ENCODE results near the gene CMYA5.

Gene CMYA5

DNA sequence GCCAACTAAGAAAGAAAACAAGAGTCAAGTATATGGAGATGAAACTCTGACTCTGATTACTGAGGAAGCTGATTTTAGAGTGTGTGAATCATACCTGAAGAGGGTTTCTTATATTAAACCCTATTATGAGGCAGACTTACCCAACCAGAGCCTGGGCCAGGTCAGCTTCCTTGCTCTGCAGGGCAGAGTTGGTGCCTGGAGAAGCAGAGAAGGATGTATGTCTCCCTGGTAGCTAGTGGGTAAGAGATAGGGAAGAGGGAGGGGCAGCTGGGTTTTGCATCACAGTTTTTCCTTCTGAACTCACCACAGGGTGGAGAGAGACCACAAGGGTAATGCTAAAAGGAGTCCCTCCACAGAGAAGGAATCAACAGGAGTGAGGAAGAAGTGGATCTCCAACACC is 104.1 kb downstream of the CMYA5 start:
- DNase-seq (ENCODE audit: low read depth) = no peak

DNA sequence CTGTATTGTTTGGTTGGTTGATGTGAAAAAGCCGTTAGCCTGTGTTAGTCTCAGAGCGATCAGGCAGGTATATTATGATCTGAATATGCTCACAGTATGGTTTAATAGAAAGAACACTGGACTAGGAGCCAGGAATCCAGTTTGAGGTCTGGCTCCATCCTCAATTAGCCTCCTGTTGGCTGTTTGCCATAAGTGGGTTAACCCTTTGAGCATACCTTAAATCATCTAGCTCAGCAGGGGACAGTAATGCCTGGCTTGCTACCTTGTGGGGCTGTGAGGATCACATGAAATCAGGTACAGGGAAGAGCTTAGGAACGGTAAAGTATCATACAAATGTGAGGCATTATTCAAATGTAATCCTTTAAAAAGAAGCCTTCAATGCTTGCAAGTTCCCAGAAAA is 104.7 kb downstream of the CMYA5 start:
- no peak for DNase-seq (ENCODE audit: low read depth)

DNA sequence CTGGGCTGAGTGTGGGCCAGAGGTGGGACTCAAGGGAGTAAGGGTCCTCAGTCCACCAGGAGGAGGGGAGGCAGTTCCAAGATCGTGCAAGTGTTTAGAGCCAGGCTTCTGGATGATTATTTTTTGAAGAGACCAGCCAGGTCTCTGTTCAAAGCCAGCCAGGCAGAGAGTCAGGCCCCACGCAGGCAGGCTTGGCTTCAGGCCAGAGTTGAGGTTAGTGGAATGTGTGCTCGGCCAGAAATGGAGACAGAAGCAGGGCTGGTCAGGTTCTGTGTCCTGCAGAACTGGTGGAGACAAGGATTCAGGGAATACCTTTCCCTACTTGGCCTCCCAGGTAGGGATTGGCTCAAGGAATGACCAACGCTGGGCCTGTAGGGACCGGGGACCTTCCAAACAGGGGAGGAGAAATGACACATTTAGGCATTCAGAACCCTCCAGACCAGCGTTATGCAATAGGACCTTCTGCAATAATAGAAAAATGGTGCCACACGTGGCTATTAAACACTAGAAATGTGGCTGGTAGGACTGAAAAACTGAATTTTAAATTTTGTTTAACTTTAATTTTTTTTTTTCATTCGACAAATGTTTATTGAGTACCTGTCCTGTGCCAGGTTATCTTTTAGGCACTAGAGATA is 106.2 kb downstream of the CMYA5 start:
- DNase-seq (ENCODE audit: low read depth) = peak; percentile 7

DNA sequence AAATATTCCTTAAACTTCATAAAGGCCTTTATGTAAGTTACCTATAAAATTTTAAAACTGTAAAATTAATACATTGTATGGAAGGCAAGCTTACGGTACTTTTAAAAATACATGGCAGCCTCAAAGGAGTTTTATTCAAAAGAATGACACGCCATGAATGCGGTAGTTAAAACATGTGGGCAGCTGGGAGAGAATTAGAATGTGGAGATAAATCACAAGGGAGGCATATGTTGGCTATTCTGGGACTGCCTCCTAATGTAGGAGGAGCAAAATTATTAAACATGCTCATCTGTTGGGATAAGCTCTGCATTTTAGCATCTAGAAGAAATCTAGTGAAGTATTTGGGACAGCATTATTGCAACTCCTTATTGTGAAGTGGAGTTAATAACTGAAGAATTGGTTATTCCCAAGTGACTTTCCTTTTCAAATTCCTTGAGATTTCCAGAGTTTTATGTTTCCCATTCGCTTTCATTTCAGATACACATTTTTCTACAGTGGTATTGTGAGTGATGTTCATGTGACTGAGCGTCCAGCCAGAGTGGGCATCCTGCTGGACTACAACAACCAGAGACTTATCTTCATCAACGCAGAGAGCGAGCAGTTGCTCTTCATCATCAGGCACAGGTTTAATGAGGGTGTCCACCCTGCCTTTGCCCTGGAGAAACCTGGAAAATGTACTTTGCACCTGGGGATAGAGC is 109.4 kb downstream of the CMYA5 start:
- no peak for DNase-seq (ENCODE audit: low read depth)

DNA sequence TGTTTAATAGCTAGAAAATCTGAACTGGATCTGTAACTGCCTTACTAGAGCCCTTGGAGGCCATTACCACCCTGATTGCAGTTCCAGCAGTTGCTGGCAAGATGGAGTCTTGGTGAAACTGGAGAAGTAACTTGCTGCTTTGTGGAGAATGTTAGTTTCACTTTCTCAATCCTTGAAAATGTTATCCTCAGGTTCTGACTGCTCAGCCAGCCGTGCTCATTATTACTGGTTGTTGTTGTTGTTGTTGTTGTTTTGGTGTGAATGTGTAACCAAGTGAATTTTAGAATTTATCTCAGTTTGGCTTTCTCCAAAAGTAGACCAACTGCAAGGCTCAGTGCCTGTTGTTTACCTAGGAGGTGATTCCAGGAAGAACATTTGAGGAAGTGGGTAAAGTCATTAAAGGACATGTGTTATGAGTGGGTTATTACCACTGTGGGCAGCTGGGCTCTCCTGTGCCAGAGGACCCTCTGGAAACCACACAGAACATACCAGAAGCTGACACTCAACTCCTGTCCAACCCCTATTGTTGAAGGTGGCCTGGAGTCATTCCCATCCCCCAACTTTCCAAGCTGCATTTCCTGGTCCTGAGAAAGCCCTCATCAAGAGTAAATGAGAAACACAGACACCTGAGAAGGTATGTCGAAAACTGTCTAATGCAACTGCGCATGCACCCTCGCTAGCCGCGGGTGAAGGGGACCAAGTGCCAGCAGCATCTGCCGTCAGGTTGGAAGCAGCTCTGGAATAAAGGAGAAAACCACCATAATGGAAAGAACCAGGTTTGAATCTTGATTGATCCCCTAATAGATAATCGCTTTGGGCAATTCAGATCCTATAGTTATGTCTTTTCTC is 111.6 kb downstream of the CMYA5 start:
- peak; percentile 20 for DNase-seq (ENCODE audit: low read depth)

DNA sequence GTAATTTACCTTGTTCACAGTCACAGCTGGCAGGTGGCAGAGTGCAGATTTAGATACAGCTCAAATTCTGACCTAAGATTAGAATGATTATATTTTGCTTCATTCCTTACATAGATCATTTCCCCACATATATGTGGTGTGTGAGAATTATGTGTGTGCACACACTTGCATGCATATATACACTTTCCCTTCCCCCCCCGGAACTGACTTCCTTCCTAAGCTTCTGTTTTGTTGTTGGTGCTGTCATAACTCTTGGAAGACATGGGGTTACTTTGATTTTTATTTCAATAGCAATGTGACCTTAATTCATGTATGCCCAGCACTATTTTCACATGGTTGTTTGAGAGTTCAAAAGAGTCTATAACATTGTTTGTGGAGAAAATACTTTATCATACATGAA is 112.8 kb downstream of the CMYA5 start:
- DNase-seq (ENCODE audit: low read depth) = no peak

DNA sequence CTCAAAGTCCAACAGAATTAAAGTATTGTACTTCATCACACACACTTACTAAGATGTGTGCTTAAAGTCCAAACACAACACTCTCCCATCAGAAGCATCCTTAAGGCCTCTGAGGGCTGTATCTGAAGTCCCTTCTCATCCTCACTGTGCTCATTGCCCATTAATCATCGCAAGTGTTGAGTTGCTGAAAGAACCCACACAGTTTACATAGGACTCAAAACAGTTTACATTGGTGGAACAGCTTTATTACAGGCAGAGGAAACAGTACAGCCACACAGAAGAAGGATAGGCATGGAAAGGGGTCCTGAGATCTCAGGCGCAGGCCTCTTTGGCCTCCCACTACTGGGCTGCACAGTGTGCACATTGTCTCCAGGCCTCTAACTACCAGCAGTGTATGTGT is 113.4 kb downstream of the CMYA5 start:
- no peak for DNase-seq (ENCODE audit: low read depth)

DNA sequence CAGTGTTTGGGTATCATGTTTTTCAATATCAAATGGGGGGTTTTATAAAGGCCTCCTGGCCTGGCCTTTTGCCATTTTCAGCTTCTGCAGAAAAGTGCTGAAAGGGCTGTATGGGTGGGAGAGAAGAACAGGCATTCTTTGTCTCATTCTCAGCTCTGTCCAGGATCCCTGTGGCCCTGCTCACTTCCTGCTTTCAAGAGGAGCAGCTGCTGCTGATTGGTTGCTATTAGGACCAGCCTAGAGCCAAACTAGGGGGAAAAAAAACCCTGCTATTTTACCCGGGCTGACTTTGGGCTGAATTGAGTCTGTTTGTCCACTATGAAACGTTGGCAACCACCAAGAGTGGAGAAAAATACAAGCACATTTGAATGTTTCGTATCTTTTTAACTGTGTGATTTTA is 117.1 kb downstream of the CMYA5 start:
- peak; percentile 6 for DNase-seq (ENCODE audit: low read depth)

DNA sequence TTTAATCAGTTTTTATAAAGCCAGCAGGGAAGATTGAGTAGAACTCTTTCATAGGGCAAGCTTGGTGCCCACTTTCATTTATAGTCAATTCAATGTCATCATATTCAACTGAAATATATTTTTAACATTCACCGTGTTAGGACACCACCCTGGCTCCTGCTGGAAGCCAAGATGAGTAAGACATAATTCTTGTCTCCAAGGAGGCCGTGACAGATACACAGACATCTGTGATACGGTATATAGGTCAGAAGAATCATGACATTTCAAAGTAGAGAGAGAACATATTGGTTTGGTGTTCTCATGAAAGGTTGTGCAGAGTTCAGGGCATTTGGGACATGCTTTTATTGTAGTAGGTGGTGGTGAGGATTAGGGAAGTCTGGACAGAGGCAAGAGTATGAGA is 120.1 kb downstream of the CMYA5 start:
- DNase-seq (ENCODE audit: low read depth) = no peak

DNA sequence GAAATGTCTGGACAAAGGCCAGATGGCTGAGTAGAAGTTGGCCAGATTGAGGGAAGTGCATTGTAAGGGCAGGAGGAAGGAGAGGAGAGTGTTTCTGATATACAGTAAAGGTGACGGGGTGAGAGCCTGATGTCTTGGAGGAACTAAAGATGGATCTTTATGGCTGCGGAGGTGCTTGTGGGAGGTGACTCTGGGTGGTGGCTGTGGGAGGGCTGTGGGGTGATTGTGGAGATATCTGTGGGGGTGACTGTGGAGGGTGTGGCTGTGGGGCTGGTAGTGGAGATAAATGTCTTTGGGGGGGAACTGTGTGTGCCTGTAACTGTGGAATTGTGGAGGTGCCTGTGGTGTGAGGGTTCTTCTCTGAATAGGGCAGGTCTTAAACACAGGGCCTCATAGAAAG is 121.4 kb downstream of the CMYA5 start:
- no peak for DNase-seq (ENCODE audit: low read depth)

DNA sequence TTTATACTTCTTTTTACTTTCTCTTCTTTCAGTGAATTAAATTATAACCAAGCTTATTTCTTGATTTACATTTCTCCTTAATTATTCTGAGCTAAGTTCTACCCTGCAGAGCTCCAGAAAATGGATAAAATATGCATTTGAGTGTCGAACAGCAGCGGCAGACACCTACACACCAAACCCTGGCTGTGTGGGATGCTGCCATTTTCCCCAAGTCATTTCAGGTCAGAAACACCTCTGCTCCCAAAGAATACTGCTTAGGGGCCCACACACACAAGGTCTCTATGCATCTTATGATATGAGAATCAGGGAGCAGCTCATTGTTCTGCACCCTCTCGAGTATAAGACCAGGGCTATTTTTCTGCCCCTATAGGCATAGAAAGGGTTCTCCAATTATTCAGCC is 122.3 kb downstream of the CMYA5 start:
- no peak for DNase-seq (ENCODE audit: low read depth)

DNA sequence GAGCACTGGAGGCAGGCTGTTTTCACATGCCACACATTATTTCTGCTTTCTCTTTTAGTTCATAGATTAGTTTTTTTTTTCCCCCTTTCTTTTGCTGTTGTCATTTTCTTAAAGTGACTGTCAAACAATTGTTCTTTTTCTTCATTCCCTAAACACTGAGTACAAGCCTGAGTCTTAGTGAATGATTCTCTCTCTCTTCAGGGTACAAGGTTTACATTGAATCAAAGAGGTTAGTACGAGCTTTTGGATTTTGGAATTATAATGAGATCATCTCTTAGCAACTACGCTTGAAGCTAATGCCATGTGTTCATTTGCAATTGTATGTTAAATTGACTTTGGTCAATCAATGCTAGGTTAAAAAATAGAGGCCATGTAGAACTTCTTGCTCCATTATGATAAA is 125.1 kb downstream of the CMYA5 start:
- no peak for DNase-seq (ENCODE audit: low read depth)

DNA sequence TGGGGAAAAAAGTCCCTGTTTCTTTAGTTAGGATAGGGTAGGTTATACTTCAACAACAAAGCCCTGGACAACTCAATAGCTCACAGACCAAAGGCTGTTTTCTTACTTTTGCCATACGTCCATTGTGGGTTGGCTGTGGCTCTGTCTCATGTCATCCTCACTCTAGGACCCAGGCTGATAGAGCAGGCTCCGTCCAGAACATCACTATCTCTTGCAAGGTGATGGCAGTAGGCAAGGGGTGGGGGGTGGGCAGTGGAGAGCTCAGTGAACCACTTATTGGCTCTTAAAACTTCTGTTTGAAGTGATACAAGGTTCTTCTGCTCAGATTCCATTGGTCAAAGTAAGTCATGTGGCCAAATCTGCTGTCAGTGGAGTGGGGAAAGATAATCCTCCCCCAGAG is 126.4 kb downstream of the CMYA5 start:
- no peak for DNase-seq (ENCODE audit: low read depth)

DNA sequence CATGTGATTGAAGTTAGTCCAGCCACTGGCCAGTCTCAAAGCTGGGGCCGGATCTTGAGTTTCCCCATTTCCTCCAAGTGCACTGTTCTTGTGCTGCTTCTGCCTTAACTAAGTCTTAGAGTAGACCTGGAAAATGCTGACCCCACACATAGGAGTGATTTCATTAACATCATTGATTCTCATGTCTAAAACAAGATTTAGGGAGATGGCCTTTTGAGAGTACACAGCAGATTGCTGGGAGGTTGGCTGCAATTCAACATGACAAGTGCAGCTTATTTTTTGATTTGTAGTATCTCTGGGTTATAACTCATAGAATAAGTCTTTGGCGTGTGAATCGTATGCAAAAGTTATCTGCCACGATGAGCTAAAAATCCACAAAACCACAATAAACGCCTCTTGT is 131.0 kb downstream of the CMYA5 start:
- DNase-seq (ENCODE audit: low read depth) = no peak

DNA sequence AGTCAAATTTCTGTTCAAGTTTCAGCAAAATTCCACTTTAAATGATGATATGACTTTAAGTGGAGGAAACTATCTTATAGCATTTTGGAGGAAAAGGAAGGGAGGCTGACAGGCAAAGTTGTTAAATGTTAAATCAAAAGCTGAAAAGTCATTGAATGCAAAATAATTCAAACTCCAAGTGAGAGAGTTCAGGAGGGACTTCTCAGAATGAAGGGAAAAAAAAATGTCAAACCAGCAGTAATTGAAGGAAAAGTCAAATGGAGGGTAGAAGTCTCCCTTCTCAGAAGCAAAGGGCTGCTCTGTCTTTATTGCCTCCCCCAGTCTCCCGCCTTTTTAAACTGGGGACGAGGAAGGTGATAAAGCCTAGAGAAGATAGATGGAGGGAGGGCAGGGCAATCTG is 134.8 kb downstream of the CMYA5 start:
- DNase-seq (ENCODE audit: low read depth) = no peak

DNA sequence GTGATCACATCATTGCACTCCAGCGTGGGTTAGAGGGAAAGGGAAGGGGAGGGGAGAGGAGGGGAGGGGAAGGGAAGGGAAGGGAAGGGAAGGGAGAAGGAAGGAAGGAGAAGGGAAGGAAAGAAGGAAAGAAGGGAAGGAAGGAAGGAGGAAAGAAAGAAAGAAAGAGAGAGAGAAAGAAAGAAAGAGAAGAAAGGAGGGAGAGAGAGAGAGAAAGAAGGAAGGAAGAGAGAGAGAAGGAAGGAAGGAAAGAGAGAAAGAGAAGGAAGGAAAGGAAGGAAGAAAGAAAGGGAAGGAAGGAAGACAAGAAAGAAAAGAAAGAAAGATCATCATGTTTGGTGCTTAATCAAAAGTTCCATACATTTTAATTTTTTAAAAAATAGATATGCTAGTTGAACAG is 136.2 kb downstream of the CMYA5 start:
- DNase-seq (ENCODE audit: low read depth) = no peak

DNA sequence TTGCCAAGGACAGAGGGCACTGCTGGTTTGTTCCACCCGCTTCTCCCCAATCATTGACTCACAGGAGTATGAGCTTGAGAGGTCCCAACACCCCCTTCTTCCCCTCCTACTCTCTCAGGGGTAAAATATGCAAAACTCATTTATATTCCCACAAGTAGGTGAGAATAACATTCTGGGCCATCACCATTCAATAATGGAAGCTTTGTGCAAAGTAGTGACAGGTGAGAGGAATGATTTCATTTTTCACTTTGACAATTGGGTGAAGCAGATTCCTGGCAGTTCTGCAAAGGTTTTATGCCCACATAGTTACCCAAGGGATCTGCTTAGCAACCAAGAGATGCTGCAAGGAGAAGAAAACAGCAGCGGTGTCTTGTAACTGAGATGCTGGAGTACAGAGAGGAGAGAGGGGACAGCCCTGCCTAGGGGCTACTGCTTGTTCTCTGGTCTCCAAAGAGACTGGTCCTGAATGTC is 137.6 kb downstream of the CMYA5 start:
- DNase-seq (ENCODE audit: low read depth) = no peak

DNA sequence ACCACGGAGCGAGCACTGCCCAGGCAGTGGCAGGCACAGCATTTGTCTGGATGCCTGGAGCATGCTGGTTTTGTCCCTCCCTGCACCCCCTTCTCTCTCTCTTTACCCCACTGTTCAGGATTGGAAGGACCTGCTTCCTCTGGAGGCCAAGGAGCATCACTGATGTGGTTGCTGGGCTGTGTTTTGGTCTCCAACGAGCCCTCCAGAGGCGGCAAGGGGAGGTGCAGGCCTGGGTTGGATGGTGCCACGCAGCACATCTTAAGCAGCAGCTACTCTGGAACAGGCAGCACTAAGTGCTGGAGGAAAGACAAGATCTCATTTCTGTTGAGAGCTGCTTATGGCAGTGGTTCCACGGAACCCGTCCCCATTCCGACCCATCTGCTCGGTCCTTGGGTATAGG is 139.6 kb downstream of the CMYA5 start:
- peak; percentile 28 for DNase-seq (ENCODE audit: low read depth)

DNA sequence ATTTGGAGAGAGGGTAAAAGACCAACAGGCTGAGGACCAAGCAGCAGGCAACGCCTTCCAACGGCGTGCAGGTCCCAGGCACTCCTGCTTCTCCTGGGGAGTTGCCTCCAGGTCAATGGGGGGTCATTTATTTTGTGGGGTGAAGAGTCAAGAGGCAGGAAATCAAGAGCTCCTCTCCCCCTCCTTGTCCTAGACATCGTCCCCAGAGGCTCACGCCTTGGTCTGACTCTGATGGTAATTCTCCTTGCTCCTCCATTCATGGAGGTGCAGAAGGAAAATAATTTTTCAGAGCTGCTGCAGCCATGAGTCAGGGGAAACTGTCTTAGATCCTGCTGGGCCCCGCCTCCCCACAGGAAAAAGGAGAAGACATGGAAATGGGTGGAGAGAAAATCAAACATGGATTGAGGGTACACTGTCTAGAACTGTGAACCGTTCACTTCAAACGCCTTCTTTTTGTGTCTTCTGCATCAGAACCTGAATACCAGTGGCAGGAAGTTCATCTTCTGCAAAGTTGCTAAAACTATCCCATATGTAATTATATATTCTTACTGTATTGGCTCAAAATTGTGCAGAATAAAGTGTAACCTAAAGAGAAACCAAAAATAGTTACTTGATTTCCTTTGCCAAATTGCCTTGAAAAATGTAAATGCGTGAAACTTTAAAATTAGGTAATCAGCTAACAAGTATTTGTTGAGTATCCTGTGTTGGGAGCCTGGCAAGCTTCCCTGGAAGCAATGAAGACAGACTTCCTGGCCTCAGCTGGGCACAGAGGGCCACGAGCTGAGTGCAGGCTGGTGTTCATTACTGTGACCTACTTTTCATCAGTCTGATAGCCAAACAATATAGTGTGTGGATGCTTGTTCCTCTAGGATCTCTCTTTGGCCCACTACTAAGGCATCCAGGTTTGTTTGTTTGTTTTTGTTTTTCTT is 142.0 kb downstream of the CMYA5 start:
- peak; percentile 8 for DNase-seq (ENCODE audit: low read depth)

DNA sequence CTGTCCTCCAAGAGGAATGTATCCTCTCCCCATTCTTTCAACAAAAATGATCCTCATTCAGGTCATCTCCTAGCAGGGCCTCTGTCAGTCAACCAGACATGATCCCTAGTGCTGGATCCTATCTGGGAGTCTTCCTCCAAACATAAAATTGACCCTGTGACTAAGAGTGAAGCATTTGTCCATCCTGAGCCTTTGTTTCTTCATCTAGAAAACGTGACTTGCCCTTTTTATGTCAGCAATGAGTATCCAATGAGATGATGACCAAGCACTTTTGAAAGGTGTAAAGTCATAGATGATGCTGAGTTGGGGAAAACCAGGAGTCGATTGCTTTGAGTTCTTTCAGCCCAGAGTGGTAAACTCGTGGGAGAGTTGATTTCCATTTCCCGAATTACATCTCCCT is 143.3 kb downstream of the CMYA5 start:
- no peak for DNase-seq (ENCODE audit: low read depth)

DNA sequence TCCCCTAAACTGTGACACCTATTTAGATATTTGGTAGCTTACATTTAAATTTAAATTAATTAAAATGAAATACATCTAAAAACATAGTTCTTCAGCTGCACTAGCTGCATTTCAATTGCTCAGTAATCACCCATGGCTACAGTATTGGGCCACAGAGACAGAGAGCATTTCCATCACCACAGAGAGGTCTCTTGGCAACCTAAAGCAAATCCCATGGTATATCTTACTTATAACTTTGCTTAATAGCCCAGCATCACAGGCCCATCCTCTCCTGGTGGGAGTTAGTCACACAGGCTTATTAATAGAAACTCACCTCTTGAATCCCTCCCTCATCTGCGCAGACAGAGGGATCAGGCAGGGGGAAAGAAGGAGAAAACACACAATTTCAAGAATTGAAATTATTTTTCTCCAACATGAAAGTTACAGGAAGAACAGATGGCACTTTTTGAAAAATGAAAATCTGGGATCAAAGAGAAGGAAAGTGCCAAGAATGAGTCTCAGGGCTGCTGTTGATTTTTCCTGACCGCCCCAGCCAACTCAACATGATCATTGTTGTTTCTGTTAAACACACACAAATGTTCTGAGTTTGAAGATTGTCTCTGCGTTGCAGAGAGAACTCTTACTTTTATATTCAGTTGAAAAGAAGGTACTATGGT is 144.6 kb downstream of the CMYA5 start:
- DNase-seq (ENCODE audit: low read depth) = no peak
